GM11168 (cell line): ENCODE measurements around the gene DLG5.

Experiments
- in situ Hi-C: fragments of 300-500 bp; cut with MboI; formaldehyde crosslinking; loops from one replicate; pipeline ENCODE4 v1.12.0; 2022; ENCODE audit warnings: low sequenced_read_pairs; ENCODE audit not compliant: unreplicated experiment

DLG5 gene

GRCh38 chr10:77805676-77806075, 120.9 kb downstream of the DLG5 start:
- in situ Hi-C loops: no loop called here

GRCh38 chr10:77804371-77804770, 122.2 kb downstream of the DLG5 start:
- in situ Hi-C loops: no loop called here

DNA sequence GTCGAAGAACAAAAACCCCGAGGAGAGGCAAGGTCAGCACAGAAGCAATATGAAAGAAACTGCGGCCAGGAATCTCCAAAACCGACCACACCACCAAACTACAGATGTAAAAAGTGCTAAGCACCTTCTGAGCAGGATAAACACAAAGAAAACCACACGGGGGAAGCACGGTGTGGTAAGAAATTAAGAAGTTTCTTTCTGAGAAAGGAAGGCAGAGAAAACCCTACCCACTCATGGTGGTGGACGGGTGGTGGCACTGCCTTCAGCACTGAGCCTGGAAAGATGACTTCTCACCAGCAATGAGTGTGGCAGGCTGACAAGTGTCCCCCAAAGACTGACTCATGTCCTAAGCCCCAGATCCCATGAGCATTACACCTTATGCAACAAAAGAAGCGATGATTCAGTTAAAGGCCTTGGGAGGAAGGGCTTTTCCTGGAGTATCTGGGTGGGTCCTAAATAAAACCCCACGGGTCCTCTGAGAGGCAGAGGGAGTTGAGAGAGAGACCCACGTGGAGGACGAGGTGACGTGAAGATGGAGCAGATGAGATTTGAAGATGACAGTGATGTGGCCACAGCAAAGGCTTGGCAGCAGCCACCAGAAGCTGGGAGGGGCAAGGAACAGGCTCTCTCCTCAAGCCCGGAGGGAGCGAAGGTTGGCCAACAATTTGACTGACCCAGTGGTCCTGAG, 124.9 kb downstream of the DLG5 start:
- in situ Hi-C loops: no loop called here

DNA sequence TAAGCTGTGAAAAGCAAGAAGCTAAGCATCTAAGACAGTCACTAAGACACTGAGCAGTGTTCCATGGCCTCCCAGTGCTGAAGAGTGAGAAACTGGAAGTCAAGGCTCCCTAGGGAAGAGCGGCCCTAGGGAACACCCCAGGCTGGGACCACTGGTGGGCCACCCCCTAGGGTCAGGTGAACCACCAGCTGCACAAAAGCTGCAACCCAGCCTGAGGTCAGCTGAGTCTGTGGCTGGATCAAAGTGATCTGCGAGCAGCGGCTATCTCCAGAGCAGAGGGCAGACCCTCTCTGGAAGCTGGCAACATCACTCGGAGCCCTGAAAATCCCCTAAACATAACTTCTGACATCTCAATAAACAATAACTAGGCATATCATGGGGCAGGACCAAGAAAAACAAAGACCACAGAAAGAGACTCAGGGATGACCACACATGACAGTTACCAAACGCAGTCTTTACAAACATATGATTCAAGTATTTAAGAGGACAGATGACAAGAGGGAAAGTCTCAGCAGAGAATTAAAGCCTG, 125.8 kb downstream of the DLG5 start:
- in situ Hi-C loops: no loop called here

DNA sequence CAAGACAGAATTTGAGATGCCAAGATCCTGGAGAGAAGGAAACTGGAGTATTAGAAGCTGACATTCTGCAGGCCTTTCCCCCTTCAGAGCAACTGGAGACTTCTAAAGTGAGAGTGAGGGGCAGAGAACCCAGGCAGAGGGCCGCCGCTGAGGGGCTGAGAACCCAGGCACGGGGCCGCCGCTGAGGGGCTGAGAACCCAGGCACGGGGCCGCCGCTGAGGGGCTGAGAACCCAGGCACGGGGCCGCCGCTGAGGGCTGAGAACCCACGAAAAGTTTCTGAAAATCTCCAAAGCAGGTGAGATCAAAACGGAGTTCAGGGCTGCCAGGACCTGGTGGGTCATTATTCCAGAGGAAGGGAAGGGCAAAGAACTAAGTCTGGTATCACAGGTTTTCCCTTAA, 126.2 kb downstream of the DLG5 start:
- in situ Hi-C loops: no loop called here

- in situ Hi-C loops: no loop called here
These were observed 127.2 kb downstream of the DLG5 start for GRCh38 chr10:77799352-77799751.

DNA sequence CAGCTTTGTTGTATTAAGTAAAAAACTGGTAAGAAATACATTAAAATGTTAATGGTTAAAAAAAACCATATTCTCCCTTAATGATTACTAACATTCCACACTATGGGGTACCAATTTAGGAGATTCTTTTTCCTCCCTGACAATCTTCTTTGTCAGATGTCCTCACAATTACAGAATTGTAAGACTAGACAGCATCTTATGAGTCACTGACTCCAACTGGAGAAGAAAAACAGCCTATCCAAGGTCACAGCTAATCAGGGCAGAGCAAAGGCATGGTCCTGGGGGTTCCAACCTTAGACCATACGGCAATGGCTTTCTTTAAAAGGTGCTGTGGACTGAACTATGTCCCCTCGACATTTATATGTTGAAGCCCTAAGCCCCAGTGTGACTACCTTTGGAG, 127.6 kb downstream of the DLG5 start:
- in situ Hi-C loops: no loop called here

- in situ Hi-C loops: no loop called here
These were observed 130.1 kb downstream of the DLG5 start for GRCh38 chr10:77796311-77796915.

- in situ Hi-C loops: no loop called here
These were observed 131.0 kb downstream of the DLG5 start for GRCh38 chr10:77795426-77796055.

DNA sequence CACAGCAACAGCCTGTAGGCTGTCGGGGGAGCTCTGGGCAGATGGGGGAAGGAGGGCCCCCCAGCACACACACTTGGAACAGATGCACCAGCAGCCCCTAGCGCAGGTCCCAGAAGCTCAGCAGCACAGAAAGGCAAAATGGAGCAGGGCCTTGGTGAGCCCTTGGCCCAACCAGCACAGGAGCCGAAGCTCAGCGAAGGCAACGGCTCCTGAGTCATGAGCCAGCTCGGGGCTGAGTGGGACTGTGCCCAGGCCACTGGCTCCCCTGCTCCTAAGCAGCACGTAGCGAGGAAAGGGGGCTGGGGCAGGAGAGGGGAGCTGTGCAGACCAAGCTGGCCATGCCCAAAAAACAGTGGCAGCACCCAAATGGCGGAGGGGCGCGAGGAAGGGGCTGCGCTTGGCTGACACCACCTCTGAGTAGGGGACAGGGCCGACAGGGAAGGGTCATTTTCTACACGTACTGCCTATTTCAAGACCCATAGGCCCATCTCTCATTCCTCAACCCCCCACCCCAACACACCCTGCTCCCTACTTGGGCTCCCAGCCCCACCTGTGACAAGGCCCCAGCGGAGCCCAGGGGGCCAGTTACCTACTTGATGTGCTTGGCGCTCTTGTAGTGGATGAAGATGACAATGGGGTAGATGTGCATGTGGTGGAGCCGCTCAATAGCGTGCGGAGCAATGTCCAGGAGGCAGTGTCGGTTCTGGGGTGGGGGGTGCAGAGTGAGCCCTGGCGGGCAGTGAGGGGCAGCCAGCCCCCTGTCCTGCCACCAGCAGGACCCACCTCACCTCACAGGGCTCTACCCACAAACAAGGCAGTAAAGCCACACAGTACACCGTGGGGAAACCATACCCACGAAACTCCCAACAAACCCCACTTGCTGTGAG, 132.1 kb downstream of the DLG5 start:
- in situ Hi-C loops: no loop called here

GRCh38 chr10:77793831-77794230, 132.7 kb downstream of the DLG5 start:
- in situ Hi-C loops: no loop called here

GRCh38 chr10:77792155-77792554, 134.4 kb downstream of the DLG5 start:
- in situ Hi-C loops: no loop called here

DNA sequence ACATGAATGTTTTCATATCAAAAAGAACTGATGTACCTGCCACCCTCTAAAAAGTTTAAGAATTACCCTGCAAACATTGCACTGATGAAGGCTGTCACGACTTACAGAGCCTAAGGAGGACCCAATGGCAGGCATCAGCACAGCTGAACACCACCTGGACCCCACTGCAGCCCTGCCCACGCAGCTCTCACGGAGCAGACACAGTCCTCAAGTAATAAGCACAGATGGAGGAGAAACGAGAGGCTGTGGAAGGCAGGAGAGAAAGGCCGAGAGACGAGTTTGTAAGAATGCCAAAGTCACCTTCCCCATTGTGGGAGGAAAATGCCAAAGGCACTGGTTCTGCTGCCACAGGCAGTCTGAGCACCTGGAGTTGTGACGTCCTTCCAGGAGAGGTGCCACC, 135.0 kb downstream of the DLG5 start:
- in situ Hi-C loops: no loop called here

DNA sequence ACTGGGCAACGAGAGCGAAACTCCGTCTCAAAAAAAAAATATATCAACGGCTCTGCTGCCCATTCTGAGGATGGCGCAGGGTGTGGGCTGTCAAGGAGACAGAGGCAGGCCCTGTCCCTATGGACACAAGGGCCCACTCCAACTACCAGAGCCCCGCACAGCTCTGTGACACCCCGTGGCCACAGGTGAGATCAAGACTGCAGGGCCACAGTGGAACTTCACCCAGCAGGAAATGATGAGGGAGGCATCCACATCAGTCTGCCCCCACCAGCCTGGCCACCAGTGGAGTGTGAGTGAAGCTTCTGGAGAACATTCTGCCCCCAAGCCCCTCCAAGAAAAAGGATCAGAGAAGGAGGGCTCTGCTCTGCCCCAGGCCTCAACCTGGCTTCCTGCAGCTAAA, 136.7 kb downstream of the DLG5 start:
- in situ Hi-C loops: no loop called here

GRCh38 chr10:77789016-77789415, 137.5 kb downstream of the DLG5 start:
- in situ Hi-C loops: no loop called here

GRCh38 chr10:77788496-77789010, 138.0 kb downstream of the DLG5 start:
- in situ Hi-C loops: no loop called here

- in situ Hi-C loops: no loop called here
These were observed 139.1 kb downstream of the DLG5 start for GRCh38 chr10:77787440-77787839.

GRCh38 chr10:77784856-77785255, 141.7 kb downstream of the DLG5 start:
- in situ Hi-C loops: no loop called here

DNA sequence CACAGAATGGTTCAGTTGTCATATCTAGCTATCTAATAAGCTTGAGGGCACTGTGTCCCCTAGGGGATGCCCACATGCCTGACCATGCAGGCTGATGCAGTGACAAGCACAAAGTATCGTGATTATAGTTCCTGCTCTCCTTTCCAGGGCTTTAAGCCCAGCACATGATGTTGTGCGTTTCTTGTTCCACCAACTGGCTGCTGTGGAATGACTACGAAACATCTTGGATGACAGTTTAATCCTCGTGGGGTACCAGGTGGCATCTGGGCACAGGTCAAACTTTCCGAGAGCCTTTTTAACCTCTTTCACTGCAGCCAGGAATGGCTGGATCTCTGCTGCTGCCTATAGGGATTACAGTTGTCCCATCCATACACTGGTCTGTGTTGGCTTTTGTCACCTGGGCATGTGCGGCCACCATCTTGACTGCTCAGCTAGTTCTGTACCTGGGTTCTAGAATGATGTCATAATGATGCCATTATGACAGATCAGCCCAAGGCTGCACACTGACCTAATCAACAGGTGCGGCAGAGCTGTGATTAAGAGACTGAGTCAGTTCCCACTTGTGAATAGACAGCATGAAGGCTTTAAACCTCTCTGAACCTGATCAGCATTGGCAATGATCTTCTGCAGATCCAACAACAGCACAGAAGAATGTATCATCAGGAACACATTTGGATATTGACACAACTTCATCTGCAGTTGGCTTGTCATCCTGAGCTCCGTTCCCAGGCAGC, 144.1 kb downstream of the DLG5 start:
- in situ Hi-C loops: no loop called here
